GM21576 (cell line): ENCODE results near the gene ARHGEF4.

Experiments
- ATAC-seq: cut with Tn5 transposase; IDR thresholded peaks from one replicate; pipeline ENCODE4 v1.9.1; 2021; ENCODE audit warnings: mild to moderate bottlenecking, moderate library complexity; ENCODE audit not compliant: unreplicated experiment

The ARHGEF4 gene

GRCh38 chr2:130915149-130915548, 78.4 kb downstream of the ARHGEF4 start:
- ATAC-seq = no peak

DNA sequence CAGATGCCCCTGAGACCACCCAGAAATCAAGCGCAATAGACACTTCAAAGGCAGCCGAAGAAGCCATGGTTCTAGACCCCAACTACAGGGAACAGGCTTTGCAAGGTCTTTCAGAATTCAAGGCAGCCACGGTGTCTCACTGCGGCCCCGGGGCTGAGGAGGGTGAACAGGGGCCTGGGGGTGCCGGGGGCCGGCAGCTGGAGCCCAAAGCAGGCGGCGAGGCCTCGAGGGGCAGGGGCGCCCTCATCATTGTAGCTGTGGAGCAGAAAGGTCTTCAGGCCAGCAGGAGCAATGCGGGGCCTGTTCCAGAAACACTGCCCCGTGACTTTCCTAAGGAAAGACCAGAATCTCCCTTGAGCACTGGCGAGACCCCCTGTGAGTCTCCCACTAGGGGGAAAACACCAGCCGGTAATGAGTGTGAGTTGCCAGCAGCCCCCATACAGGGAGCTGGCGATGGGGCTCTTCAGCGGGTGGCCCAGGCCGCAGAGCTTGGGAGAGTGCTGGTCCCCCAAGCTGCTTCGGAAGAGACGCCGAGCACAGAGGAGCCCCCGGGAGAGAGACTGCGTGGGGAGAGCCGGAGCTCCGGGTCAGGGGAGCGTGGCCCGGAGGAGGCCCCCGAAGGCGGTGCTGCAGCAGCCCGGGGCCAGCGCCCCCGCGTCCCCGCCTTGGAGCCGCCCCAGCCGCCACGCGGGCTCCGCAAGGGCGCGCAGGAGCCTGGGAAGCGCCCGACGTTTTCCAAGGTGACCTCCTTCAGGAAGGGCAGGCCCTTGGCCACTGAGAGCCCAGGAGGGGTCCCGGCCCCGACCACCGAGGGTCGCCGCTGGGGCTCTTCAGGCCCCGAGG, 79.1 kb downstream of the ARHGEF4 start:
- ATAC-seq = no peak

- ATAC-seq = no peak
Measured at GRCh38 chr2:130916438-130916705, 79.7 kb downstream of the ARHGEF4 start.

GRCh38 chr2:130917006-130917688, 80.4 kb downstream of the ARHGEF4 start:
- no peak for ATAC-seq

GRCh38 chr2:130918393-130918792, 81.7 kb downstream of the ARHGEF4 start:
- no peak for ATAC-seq

GRCh38 chr2:130920415-130921163, 83.9 kb downstream of the ARHGEF4 start:
- ATAC-seq = no peak

- no peak for ATAC-seq
Measured at GRCh38 chr2:130921164-130921476, 84.4 kb downstream of the ARHGEF4 start.

GRCh38 chr2:130922417-130922816, 85.7 kb downstream of the ARHGEF4 start:
- no peak for ATAC-seq

GRCh38 chr2:130928385-130928784, 91.7 kb downstream of the ARHGEF4 start:
- ATAC-seq = no peak

GRCh38 chr2:130930740-130931659, 94.3 kb downstream of the ARHGEF4 start:
- no peak for ATAC-seq

DNA sequence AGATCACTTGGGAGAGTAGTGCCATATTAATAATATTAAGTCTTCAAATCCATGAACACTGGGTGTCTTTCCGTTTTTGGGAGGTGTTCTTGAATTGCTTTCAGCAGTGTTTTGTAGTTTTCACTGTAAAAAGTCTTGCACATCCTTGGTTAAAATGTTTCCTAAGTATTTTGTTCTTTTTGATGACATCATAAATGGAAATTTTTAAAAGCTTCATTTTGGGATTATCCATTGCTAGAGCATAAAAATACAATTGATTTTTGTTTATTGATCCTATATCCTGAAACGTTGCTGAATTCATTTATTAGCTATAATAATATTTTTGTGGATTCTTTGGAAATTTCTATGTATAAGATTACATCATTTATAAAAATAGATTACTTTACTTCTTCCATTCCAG, 96.8 kb downstream of the ARHGEF4 start:
- no peak for ATAC-seq

DNA sequence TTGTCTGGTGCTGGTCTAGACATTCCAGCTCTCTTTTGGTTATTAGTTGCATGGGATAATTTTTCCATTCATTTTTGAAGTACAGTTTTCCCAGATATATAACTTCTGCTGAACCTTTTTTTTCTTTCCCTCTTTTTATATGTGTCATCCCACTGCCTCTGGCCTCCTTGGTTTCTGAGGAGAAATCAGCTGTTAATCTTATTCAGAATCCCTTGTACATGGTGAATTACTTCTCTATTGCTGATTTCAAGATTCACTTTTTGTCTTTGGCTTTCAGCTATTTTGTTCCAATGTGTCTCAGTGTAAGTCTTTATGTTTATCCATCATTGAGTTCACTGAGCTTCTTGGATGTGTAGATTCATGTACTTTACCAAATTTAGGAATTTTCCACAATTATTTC, 99.7 kb downstream of the ARHGEF4 start:
- no peak for ATAC-seq

- no peak for ATAC-seq
Measured at GRCh38 chr2:130947967-130948366, 111.3 kb downstream of the ARHGEF4 start.

DNA sequence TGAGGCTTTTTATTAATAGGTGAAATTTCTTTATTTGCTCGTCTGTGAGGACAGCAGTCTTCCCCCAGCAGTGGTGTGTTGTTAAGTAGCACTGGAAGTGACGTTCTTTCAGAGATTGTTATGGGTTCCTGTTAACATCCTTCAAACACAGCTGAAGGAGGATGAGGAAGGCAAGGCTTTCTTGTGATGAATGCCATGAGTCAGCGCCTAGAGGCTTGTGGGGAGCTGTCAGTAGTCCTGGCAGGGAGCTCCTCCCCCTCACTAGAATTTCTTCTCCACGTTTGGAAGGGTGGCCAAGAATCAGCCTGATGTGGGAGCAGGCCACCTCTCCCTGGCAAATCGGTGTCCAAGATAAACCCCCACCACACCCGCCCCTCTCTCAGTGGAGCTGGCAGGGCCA, 113.2 kb downstream of the ARHGEF4 start:
- ATAC-seq = no peak

GRCh38 chr2:130951018-130951417, 114.3 kb downstream of the ARHGEF4 start:
- ATAC-seq = no peak

DNA sequence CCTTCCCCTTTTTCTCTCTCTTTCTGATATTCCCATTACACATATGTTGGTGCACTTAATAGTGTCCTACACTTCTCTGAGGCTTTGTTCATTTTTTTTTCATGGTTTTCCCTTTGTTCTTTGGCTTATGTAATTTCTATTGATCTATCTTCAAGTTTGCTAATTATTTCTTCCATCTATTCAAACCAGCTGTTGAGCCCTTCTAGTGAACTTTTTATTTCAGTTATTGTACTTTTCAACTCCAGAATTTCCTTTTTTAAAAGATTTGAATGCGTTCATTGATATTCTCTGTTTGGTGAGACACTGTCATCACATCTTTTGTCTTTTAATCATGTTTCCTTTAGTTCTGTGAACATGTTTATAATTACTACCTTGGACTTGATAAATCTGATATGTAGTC, 118.2 kb downstream of the ARHGEF4 start:
- no peak for ATAC-seq

- no peak for ATAC-seq
Measured at GRCh38 chr2:130957915-130958314, 121.2 kb downstream of the ARHGEF4 start.

DNA sequence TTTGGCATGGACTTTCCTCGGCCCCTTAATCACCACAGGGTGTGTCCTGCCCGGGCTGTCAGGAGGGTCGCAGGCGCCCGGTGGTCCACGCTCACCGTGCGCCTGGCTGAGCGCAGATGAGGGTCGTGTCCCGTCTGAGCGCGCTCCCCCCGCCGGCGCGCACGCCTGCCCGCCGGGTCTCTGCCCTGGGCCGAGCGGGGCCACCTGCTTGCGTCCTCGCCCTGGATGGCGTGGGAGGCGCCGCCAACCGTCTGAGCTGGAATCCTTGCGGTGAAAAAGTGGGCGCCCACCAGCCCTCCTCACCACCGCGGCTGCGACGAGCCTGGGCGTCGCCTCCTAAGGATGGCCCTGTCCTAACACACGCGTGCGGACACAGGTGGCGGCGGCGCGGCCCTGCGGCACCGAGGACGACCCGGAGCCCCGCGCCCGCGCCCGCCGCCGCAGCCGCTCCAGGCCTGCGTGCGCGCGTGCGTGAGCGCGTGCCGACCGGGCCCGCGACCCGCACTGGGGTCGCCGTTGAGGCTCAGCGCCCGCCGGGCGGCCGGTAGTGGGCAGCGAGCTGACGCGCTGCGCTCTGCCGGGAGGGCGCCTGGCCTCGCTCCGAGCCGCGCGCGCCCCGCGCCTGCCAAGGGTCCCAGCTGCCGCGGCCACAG, 126.6 kb downstream of the ARHGEF4 start:
- ATAC-seq = no peak

DNA sequence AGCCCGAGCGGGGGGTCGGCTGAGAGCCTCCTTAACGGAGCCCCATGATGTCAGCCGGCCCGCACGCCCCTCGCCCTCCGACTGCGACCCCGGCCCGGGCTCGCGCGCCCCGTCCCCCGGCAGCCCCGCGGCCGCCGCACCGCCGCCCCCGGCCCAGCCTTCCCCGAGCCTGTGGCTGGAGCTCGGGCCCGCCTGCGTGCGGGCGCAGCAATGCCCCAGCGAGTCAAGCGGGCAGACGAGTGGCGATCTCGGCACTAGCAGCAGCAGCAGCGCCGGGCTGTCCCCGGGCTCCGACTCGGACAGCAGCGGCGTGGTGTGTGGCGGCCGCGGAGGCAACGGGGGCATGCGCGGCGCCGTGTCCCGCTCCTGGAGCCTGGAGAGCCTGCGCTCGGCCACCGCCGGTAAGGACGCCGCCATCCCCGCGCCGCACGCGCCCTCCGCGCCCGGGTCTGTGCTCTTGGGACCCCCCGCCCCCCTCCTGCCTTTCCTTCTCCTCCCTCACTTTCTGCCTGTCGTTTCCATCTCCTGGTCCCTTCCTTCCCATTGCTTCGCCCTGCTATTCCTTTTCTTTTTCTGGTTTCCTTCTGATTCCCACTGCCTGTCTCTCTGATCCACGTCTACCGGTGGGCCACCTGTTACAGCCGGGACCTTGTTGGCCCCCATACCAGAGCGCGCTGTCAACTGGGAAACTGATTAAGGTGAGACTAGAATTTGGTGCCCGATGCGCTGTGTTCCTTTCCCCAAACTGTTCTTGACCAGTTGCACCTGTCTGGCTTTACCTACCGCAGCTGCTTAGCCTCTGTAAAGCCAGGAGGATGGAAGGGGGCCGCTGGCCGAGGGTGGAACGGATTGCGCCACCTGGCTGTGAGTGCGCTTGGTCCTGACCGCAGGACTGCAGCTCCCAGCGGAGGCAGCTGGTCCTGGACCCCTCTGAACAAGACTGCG, 127.4 kb downstream of the ARHGEF4 start:
- ATAC-seq = no peak
